Peyer's patch (tissue), 4 donors: ENCODE results near the gene ENAH. TPM values are rescaled to one million over a fixed set of nuclear protein-coding genes. Genes with fewer than 3 reads are reported as not detected.
"Not testable (repeated sequence)": the region's sequence is repeated elsewhere in the genome, so short reads cannot be mapped to it uniquely, and the experiment has no call there.

Source experiments
- DNase-seq, 3 donors: peaks; one replicate each; pipeline ENCODE4 v3.0.0-alpha.2; 2017 to 2019
- H3K27ac ChIP-seq, 4 donors: fragments of 200-600 bp; sonication (generic); one replicate each; pipeline ENCODE4 v1.5.1; 2016 to 2019
- H3K27me3 ChIP-seq, 2 donors: fragments of 200-600 bp; sonication (generic); one replicate each; pipeline ENCODE4 v1.5.1; 2019
- H3K36me3 ChIP-seq, 3 donors: fragments of 200-600 bp; sonication (generic); one replicate each; pipeline ENCODE4 v1.5.1; 2016 to 2019
- H3K4me1 ChIP-seq, 4 donors: fragments of 200-600 bp; sonication (generic); one replicate each; pipeline ENCODE4 v1.5.1; 2016 to 2019
- H3K4me3 ChIP-seq, 4 donors: fragments of 200-600 bp; sonication (generic); 1 replicate in 3 of 4; 2 replicates in 1 of 4; pipeline ENCODE4 v1.5.1; 2016 to 2019; ENCODE audit warnings: mild to moderate bottlenecking in 1 of 4
- H3K9me3 ChIP-seq, 4 donors: fragments of 200-600 bp; sonication (generic); one replicate each; pipeline ENCODE4 v1.5.1; 2016 to 2019; ENCODE audit warnings: mild to moderate bottlenecking in 1 of 4
- POLR2A ChIP-seq, 2 donors: fragments of 450-650 bp; IDR thresholded peaks; one replicate each; pipeline ENCODE4 v1.5.1; 2017; ENCODE audit warnings: antibody characterized with exemption in 2 of 2, mild to moderate bottlenecking in 2 of 2, moderate library complexity in 2 of 2
- total RNA-seq, 4 donors: library from RNA; depleted of rRNA; stranded (reverse); fragments of >200 nt; gene quantifications; one replicate each; pipeline ENCODE4 v1.1.0, GENCODE V29; 2016
- TF ChIP-seq, protein P1 (sequence below), 6 experiments: fragments of 450-650 bp in 4 of 6; fragments of 200-600 bp in 2 of 6; sonication (generic) in 1 of 6; IDR thresholded peaks; one replicate each; pipeline ENCODE4 v1.5.1; 2017 to 2019; ENCODE audit warnings: antibody characterized with exemption in 6 of 6, mild to moderate bottlenecking in 3 of 6, moderate library complexity in 1 of 6

Gene ENAH
- total RNA-seq, 4 donors from 2014 or later: 7.6 to 51.2 (median 16.5) TPM

DNA sequence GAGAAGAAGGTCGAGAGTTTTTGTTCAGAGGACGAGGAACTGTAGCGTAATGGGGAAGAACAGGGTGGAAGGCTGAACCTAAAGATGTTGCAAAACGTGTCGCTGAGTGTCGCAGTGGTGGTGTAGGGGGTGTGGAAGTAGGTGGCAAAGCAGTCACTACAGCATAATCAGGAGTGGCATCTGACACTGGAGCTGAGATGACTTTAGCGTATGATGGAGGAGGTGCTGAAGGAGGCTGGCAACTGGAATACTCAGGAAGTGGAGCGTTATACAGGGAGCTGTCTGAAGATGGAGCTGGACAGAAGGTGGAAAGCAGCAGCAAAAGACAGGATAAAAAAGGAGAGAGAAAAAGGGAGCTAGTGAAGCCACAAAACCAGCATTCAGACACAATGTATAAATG is 135.2 kb downstream of the ENAH start:
- Histone ChIP-seq H3K27me3 (no peaks in the 10 kb centered on the region), H3K4me1 (no peaks in the 10 kb centered on the region), H3K36me3 (no peaks in the 10 kb centered on the region), H3K4me3 (no peak overlapping the region), H3K9me3 (no peaks in the 10 kb centered on the region), H3K27ac (no peak overlapping the region)
- TF ChIP-seq POLR2A (IDR thresholded peaks at IDR 0.05): no peak
- TF ChIP-seq, protein P1, sequence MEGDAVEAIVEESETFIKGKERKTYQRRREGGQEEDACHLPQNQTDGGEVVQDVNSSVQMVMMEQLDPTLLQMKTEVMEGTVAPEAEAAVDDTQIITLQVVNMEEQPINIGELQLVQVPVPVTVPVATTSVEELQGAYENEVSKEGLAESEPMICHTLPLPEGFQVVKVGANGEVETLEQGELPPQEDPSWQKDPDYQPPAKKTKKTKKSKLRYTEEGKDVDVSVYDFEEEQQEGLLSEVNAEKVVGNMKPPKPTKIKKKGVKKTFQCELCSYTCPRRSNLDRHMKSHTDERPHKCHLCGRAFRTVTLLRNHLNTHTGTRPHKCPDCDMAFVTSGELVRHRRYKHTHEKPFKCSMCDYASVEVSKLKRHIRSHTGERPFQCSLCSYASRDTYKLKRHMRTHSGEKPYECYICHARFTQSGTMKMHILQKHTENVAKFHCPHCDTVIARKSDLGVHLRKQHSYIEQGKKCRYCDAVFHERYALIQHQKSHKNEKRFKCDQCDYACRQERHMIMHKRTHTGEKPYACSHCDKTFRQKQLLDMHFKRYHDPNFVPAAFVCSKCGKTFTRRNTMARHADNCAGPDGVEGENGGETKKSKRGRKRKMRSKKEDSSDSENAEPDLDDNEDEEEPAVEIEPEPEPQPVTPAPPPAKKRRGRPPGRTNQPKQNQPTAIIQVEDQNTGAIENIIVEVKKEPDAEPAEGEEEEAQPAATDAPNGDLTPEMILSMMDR (IDR thresholded peaks at IDR 0.05): no peak
- DNase-seq: no peak

- DNase-seq: no peak
- Histone ChIP-seq H3K9me3 (no peaks in the 10 kb centered on the region), H3K4me1 (no peaks in the 10 kb centered on the region), H3K4me3 (no peak overlapping the region), H3K27me3 (no peaks in the 10 kb centered on the region), H3K27ac (no peak overlapping the region), H3K36me3 (no peaks in the 10 kb centered on the region)
- no peak for TF ChIP-seq POLR2A (IDR thresholded peaks at IDR 0.05)
- TF ChIP-seq, protein P1 (IDR thresholded peaks at IDR 0.05): no peak
Observed at GRCh38 chr1:225517221-225517620, 135.7 kb downstream of the ENAH start.

DNA sequence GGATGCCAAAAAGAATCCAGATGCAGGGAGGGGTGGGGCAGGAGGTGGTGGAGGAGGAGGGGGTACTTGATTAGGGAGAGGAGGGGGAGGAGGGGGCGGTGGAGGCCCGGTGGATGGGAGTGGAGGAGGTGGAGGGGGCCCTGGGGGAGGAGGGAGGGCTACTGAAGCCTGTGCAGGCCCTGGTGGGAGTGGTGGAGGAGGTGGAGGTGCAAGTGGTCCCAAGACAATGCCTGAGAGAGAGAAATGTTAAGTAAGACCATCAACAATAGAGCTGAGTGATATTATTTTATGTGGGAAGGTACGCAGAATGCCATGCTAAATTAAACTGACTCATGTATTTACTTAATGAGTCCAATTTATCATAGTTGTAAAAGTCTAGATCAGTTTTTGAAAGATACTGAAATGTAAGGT is 138.2 kb downstream of the ENAH start:
- no peak overlapping the region for H3K4me3 ChIP-seq
- TF ChIP-seq, protein P1 (IDR thresholded peaks at IDR 0.05): no peak
- no peak for TF ChIP-seq POLR2A (IDR thresholded peaks at IDR 0.05)
- no peaks in the 10 kb centered on the region for H3K27me3 ChIP-seq
- no peak for DNase-seq
- H3K9me3 ChIP-seq: no peaks in the 10 kb centered on the region
- no peaks in the 10 kb centered on the region for H3K36me3 ChIP-seq
- H3K4me1 ChIP-seq: no peaks in the 10 kb centered on the region
- H3K27ac ChIP-seq: no peak overlapping the region

DNA sequence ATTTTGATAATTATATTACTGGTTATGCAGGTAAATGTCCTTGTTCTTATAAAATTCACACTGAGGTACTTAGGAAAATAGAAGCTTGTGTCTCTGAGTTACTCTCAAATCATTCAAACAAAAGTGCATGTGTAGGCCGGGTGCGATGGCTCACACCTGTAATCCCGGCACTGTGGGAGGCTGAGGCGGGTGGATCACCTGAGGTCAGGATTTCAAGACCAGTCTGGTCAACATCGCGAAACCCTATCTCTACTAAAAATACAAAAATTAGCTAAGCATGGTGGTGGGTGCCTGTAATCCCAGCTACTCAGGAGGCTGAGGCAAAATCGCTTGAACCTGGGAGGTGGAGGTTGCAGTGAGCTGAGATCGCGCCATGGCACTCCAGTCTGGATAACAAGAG is 139.3 kb downstream of the ENAH start:
- not testable (repeated sequence) for H3K4me1 ChIP-seq, DNase-seq, H3K36me3 ChIP-seq, H3K27ac ChIP-seq, H3K4me3 ChIP-seq, H3K9me3 ChIP-seq, H3K27me3 ChIP-seq

- no peak for TF ChIP-seq POLR2A (IDR thresholded peaks at IDR 0.05)
- TF ChIP-seq, protein P1 (IDR thresholded peaks at IDR 0.05): no peak
- DNase-seq: no peak
Observed at GRCh38 chr1:225511828-225512381, 141.0 kb downstream of the ENAH start.

DNA sequence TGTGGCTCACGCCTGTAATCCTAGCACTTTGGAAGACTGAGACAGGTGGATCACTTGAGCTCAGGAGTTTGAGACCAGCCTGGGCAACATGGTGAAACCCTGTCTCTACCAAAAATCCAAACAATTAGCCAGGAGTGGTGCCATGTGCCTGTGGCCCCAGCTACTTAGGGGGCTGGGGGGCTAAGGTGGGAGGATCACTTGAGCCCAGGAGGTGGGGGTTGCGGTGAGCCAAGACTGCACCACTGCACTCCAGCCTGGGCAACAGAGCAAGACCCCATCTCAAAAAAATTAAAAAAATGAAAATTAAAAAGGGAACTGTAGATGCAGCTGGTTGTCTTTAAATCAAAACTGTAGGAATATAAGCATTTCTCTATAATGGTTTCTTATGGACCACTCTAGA is 142.2 kb downstream of the ENAH start:
- H3K9me3 ChIP-seq, H3K36me3 ChIP-seq, H3K4me3 ChIP-seq, H3K27ac ChIP-seq, H3K4me1 ChIP-seq, DNase-seq, H3K27me3 ChIP-seq: not testable (repeated sequence)

More at GRCh38 chr1:225511828-225512381, 141.0 kb downstream of the ENAH start:
- Histone ChIP-seq H3K4me3 (no peak overlapping the region), H3K27me3 (no peaks in the 10 kb centered on the region), H3K36me3 (no peaks in the 10 kb centered on the region), H3K9me3 (no peaks in the 10 kb centered on the region), H3K4me1 (no peaks in the 10 kb centered on the region), H3K27ac (no peak overlapping the region)

- TF ChIP-seq, protein P1 (IDR thresholded peaks at IDR 0.05): no peak
- no peak for TF ChIP-seq POLR2A (IDR thresholded peaks at IDR 0.05)
- no peaks in the 10 kb centered on the region for H3K4me1 ChIP-seq
- DNase-seq: no peak
- no peak overlapping the region for H3K4me3 ChIP-seq
- no peaks in the 10 kb centered on the region for H3K27me3 ChIP-seq
- H3K9me3 ChIP-seq: no peaks in the 10 kb centered on the region
- peak overlapping the region in 1 of 4 donors; percentile 52 for H3K27ac ChIP-seq
- H3K36me3 ChIP-seq: no peaks in the 10 kb centered on the region
Observed at GRCh38 chr1:225509770-225510169, 143.2 kb downstream of the ENAH start.
